NB4 (cell line): ENCODE data around the gene RERE.

Source experiments
- MYC ChIP-seq: IDR thresholded peaks from 2 replicates; pipeline ENCODE4 v1.6.1; 2011; ENCODE audit warnings: low read depth, low read length
- POLR2A ChIP-seq: IDR thresholded peaks from 2 replicates; pipeline ENCODE4 v1.6.1; 2011; ENCODE audit warnings: mild to moderate bottlenecking; ENCODE audit not compliant: insufficient read length; ENCODE audit errors: extremely low read depth
- TF ChIP-seq, protein P1 (sequence below): IDR thresholded peaks from one replicate; pipeline ENCODE4 v1.5.1; 2012; ENCODE audit warnings: low read depth, low read length

- TF ChIP-seq, protein P1, sequence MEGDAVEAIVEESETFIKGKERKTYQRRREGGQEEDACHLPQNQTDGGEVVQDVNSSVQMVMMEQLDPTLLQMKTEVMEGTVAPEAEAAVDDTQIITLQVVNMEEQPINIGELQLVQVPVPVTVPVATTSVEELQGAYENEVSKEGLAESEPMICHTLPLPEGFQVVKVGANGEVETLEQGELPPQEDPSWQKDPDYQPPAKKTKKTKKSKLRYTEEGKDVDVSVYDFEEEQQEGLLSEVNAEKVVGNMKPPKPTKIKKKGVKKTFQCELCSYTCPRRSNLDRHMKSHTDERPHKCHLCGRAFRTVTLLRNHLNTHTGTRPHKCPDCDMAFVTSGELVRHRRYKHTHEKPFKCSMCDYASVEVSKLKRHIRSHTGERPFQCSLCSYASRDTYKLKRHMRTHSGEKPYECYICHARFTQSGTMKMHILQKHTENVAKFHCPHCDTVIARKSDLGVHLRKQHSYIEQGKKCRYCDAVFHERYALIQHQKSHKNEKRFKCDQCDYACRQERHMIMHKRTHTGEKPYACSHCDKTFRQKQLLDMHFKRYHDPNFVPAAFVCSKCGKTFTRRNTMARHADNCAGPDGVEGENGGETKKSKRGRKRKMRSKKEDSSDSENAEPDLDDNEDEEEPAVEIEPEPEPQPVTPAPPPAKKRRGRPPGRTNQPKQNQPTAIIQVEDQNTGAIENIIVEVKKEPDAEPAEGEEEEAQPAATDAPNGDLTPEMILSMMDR, result no peak
- no peak for TF ChIP-seq POLR2A
- no peak for TF ChIP-seq MYC
These were observed 154.9 kb downstream of the RERE start for GRCh38 chr1:8662380-8663072.
